NCI-H187 (cell line): Measurements from ENCODE around the gene ANXA4.
"Not testable (repeated sequence)": the region's sequence is repeated elsewhere in the genome, so short reads cannot be mapped to it uniquely, and the experiment has no call there.

Experiments
- DNase-seq, 2 experiments: peaks; one replicate each; lab custom pipeline; 2025; lab: John Stamatoyannopoulos, UW

The ANXA4 gene

DNA sequence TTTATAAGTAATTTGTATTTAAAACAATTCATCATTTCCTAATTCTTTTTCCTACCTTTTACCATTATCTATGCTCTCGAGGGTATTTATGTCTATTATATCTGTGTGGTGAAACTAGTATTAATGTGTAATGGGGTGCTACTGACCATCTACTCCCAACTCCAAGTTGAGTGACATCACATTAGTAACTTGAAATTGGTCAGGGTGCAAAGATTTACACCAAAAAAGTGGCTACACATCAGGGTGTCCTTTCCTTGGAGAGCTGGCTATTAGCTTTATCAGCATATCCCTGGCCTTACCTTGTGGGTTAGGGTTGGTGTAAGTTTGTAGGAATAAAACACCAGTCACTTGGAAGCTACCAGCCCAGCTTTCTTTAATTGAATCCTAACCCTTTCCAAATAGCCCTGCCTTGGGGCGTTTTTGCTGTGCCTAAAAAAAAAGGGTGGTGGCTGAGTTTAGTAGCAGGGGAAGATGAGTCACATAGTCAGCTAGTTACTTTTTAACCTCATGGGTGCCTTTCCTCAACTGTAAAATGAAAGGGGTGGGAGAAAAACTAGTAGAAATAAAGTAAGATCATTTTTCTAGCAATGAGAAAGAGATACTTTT lies 14.0 kb downstream of the ANXA4 start:
- no peak for DNase-seq

DNA sequence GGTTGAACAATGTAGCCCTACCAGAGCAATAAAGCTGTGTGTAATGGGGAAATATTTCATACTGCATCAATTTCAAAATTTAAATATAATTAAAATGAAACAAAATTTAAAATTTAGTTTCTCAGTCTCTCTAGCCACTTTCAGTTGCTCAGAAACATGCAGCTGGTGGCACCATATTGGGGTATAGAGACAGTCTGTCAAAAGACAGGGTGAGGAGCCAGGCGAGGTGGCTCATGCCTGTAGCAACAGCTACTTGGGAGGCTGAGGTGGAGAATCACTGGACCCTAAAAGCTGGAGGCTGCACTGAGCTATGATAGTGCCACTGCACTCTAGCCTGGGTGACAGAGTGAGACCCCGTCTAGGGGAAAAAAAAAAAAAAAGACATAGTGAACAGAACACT lies 20.1 kb downstream of the ANXA4 start:
- no peak for DNase-seq

DNA sequence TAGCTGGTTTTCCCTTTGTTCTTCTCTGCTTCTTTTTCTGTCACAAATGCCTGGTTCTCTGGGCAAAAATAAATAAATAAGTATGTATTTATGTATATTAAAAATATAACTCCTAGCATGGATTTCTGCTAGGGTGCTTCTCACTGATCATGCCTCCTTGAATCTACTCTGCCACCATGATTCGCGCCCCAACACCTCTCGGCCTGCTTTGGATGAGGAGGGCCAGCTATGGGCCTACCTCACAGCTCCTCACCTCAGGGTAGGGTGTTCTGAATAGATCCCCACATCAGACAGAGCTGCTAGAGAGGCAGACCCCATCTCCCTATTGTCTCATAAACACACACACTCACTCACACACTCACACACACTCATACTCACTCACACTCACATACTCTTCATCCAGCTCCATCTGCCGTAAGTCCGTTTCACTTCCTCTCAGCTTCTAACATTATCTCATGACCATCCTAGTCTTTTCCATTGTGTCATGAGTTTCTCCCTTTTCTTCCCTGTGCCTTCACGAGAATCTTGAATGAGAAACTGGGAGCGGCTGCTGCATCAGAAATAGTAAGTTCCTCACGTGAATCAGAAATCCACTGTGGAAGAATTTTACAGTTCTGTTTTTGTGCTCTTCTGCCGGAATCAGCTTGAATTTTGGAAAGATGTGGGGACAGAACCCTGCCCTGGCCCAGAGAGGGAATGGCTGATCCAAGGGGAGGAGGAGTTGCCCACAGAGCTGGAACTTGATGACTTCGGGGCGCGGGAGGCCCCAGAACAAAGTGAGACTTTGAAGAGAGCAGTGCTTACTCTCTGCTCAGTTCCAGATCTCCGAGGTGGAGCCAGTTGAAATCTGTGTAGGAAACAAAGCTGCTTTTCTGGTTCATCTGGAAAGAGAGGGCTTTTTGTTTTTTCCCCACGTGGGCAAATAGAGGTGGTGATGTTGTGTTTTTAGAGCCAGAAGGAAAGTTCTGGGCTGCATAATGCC lies 20.9 kb downstream of the ANXA4 start:
- DNase-seq, result no peak

DNA sequence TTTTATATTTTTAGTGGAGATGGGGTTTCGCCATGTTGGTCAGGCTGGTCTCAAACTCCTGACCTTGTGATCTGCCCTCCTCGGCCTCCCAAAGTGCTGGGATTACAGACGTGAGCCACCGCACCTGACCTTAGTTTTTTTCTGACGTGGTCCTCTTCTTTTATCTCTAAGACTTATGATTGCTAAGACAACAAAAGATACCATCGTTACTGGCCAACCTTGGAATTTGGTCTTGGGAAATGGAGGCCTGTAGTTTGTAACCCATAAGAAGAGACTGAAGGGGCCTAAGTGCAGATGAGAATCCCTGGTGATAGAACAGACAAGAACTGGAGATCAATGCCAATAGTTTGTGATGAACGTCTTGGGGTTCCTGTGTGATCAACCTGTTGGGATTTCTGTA lies 21.9 kb downstream of the ANXA4 start:
- DNase-seq, result not testable (repeated sequence)

DNA sequence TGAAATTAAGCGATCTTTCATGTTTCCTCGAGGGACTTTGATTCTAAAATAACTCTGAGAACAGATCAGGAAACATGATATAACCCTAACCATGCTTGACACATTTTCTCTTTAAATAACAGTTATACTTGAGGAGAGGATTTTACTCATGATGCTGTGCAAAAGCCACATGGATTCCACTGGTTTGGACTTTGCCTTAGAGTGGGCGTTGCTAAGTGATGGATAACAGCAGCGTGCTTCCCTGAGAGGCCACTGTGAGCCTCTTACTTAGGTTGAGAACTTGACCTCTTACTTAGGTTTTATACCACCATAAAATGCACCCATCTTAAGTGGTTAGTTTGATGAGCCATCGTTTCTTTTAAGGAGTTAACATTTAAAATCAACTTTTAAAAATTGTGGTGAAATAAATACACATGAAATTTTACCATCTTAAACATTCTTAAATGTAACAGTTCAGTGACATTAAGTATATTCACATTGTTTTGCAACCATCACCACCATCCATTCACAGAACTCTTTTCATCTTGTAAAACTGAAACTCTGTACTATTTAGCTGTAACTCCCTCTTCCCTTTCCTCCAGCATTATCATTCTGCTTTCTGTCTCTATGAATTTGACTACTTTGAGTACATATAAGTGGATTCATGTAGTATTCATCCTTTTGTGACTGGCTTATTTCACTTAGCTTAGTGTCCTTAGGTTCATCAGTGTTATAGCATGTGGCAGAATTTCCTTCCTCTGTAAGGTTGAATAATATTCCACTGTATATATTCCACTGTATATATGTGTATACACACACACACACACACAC lies 22.6 kb downstream of the ANXA4 start:
- no peak for DNase-seq

DNA sequence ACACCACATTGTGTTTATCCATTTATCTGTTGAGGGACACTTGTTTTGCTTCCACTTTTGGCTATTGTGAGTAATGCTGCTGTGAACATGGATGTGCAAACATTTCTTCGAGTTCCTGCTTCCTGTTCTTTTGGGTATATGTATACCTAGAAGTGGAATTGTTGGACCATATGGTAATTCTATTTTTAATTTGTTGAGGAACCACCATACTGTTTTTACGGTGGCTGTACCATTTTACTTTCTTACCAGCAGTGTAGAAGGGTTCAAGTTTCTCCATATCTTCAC lies 23.1 kb downstream of the ANXA4 start:
- DNase-seq, result no peak

DNA sequence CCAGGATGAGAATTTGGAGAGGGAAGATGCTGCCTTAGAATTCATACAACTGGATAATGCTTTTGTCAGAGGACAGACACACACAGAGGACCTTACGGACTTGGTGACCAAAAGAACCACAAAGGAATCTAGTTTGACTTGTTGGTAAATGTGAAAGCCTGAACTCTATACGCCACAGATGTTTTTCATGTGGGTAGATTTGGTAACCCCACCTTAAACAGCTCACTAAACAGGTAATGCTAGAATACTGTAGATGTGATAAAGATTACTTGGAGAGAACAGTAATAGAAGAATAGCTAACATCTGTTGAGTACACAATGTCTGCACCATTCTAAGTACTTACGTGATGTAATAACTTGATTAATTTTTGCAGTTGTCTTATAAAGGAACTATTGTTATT lies 24.1 kb downstream of the ANXA4 start:
- DNase-seq, result no peak

DNA sequence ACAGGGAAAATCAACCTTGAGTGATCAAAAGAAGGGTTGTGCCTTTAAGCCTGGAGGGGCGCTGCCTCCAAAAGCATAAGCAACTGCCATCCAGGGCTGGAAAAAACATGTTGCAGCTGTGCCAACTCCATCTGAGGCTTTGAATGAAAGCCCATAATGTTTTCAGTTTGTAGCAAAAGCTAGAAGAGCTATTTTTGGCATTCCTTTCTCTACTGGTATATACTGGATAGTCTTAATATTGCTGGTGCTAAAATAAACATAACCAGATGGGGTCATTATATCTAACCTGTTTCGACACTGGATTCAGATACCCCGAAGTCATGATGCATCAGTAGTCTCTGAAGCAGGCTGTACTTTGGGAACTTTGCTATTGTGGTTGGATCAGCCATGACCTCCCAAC lies 25.1 kb downstream of the ANXA4 start:
- no peak for DNase-seq

DNA sequence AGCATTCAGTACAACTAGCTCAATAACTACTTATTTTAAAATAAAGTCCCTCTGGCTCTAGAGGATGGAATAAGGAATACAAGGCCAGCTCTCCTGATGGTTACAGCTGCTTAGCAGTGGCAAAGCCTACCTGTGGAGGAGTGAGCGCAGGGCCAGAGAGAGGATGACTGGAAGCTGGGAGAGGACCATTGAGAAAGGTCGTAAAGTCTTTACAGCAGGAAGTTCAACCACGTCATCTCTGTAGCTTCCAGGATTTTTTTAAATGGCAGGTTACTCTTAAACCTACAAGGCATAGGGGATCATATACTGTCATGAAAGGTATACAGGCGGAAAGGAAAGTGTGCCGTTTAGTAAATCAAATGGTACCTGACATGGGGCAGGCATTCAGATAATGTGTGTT lies 26.3 kb downstream of the ANXA4 start:
- no peak for DNase-seq

DNA sequence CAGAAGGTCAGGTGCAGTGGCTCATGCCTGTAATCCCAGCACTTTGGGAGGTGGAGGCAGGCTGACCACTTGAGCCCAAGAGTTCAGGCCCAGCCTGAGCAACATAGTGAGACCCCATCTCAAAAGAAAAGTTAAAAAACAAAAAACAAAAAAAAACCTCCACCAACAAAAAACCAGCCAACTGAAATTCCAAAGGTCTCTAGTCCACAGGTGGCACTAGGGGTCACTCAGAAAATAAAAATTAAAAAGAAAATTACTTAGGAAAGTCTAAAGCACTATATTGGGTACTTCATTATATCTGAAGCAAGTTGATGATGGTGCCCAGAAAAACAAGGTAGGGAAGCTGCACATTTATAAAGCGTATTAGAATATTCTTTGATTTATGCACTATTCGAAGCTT lies 26.9 kb downstream of the ANXA4 start:
- DNase-seq, result no peak

DNA sequence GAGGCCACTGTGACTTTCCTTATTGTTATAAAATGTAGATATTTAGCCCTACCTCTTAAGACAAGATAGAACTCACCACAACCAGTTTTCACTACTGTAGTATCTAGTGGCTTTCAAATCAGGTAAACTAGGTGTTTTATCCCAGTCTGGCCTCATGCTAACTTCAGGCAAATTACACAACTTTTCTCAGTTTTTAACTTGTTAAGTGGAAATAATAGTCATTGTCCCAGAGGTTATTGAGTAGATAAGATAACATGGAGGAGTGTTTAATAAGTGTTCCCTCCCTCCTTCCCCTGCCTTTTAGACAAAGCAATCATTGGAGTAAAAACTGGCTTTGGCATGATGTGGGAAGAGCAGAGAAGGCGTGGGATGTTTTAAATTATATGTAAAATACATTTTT lies 27.3 kb downstream of the ANXA4 start:
- DNase-seq, result no peak

DNA sequence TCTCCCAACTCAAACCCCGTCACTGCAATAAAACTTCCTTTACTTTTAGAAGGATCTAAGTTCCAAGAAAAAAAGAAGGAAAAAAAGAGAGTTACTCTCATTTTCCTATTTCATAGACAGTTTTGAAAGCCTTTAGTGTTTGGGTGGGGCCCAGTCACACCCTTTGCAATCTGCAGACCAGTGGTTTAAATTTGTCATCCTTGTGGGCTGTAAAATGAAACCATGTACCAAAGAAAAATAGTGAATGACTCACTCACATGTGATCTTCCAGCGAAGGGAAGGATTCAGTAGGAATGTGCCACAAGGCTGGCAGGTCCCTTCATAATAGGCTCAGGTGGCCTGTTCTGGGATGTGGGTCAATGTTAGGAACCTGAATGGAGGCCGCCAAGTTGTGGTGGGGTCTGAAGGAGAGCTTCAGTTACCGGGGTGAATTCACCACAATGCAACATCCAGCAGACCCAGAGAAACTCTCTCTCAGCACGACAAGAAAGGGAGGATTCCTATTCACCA lies 28.3 kb downstream of the ANXA4 start:
- no peak for DNase-seq

DNA sequence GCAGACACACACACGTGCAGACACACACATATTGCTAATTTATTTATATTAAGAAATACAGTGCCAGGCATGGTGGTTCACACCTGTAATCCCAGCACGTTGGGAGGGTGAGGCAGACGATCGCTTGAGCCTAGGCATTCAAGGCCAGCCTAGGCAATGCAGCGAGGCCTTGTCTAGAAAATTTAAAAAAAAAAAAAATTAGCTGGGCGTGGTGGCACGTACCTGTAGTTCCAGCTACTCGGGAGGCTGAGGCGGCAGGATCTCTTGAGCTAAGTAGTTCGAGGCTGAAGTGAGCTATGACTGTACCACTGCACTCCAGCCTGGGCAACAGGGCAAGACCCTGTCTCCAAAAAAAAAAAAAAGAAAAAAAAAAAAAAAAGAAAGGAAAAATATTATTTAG lies 28.8 kb downstream of the ANXA4 start:
- no peak for DNase-seq

DNA sequence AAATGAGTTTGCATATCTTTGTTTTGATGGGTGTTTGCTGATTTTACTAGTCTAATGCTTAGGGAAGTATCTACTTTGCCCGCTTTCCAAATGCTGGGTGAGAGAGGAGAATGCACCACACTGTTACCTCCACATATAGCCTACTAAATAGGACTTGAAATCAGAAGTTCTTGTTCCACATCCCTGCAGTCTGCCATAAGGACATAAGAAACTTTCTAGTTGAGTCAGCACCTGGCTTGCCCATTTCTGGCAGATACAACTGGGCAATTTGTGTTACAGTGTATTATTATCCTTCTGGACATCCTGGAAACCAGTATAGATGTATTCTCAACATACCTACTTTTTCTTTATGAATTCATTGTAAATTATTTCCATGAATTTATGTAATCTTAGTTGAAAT lies 29.5 kb downstream of the ANXA4 start:
- DNase-seq, result no peak

DNA sequence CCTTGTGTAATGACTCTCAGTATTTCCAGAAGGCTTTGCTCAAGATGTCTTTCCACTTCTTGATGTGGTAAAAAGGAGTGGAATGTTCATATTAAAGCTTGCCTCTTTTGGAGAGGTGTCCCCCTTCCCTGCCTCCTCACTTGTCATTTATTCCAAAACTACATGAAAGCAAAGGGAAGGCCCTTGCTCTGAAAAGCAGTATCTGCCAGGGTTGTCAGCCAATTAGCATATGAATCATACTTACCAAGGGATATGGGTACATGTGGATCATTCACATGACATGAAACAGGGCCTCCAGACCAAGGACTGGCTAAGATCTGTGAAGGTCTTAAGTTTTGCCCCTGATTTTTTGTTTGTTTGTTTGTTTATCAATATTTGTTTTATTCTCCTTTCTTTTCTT lies 31.3 kb downstream of the ANXA4 start:
- DNase-seq, result no peak

DNA sequence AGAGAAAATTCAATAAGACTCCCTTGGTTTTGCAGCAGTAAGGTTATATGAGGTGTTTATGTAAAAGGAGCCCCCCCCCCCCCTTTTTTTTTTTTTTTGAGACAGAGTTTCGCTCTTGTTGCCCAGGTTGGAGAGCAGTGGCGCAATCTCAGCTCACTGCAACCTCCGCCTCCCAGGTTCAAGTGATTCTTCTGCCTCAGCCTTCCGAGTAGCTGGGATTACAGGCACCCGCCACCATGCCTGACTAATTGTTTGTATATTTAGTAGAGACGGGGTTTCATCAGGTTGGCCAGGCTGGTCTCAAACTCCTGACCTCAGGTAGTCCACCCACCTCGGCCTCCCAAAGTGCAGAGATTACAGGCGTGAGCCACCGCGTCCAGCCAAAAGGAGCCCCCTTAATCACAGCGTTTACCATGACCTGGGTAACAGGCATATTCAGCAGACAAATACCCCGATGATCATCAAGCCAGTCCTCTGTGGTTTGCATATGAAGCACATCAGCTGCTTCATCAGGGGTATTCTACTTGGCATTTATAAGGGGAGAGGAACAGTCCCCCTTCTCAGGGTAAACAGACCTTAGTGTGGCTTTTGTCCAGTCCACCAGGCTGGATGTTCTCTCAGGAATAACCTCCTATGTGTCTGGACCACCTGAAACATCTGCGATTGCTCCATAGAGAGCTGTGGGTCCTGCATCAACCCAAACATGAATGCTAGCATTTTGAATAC lies 32.5 kb downstream of the ANXA4 start:
- DNase-seq, result not testable (repeated sequence)

DNA sequence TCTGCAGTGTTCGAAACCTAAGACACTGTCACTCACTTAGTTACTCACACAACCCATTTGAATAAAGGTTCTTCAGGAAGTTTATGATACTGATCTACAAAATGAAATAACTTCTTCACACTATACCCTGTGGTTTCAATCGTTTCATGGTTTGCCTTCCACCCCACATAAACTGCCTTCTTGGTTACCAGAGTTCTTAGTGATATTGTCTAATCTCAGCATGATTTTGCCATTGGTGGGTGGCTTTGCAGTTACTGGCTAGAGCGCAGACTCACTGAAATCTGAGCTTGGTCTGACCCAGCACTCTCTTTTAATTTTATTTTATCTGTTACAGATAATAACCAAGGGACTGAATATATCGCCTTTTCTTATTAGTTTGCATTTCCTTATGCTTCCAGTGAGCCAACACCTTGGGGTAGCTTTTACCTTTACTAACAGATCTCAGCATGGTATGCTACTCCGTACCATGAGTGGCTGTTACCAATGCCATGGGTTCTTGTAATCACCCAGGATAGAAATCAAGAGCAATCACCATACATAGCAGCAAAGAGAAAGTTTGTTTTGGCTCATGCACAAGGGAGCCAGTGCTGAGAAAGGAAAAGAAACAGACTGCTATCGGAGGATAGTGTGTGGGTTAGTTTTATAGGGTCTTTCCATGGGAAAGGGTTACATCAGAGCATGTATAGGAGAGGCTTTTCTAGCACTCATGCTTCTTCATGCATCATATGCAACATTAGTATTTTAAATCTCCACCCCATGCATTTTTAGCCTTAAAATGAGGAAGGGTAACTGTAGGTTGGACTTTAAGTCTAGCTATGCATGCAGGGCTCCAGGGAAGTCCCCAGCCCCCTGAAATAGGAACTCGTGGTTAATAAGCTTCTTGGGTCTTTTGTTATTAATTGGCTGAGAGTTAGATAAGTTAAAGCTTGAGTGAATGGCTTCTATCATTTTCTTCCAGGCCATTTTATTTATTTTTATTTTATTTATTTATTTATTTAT lies 33.3 kb downstream of the ANXA4 start:
- no peak for DNase-seq

DNA sequence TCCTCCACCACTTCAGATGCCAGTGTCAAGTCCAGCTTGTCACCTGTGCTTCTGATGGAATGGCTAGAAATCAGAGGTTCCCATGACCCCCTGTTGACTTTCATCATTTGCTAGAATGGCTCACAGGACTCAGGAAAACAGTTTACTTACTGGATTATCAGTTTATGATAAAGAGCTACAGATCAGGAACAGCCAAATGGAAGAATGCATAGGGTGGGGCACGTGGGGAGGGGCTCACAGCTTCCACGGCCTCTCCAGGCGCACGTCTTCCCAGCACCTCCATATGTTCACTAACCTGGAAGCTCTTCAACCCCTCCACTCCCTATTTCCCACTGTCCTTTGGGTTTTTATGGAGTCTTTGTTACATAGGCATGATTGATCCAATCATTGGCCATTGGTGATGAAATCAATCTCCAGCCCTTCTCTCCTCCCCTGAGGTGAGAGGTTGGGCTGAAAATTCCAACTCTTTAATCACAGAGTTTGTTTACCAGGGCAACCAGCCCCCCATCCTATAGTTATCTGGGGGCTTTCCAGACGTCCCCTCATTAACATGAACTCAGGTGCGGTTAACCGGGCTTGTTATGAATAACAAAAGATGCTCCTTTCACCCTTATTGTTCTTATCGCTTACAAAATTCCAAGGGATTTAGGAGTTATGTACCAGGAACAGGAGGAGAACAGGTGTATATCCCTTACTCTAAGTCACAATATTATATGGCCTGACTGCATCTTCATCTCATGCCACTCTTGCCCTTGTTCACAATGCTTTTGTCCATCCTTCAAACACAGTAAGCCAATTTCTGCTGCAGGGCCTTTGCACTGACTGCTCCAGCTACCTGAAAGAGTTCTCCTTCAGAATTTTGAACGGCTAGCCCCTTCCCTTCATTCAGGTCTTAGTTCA lies 35.2 kb downstream of the ANXA4 start:
- no peak for DNase-seq

DNA sequence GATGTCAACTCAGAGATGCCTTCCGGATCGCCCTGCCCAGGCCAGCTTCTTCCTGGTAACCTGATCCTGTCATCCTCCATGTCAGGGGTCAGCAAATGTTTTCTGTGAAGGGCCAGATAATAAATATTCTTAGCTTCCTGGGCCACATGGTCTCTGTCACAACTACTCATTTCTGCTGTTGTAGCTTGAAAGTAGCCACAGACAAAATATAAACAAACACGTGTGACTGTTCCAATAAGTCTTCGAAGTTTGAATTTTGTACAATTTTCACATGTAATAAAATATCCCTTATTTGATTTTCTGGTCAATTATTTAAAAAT lies 35.8 kb downstream of the ANXA4 start:
- DNase-seq, result no peak
